Skeletal muscle cell (primary cell): Measurements from ENCODE around the gene PIK3CB.
"Not testable (repeated sequence)": the region's sequence is repeated elsewhere in the genome, so short reads cannot be mapped to it uniquely, and the experiment has no call there.

Experiments
- DNase-seq: peaks from one replicate; pipeline ENCODE4 v3.0.0-alpha.2; 2010; ENCODE audit warnings: low read depth
- H3K4me3 ChIP-seq: 2 replicates; pipeline ENCODE4 v1.5.1; 2011; ENCODE audit warnings: low read depth, mild to moderate bottlenecking, control low read depth, low read length, moderate library complexity

The PIK3CB gene

GRCh38 chr3:138694287-138695007 lies 140.3 kb downstream of the PIK3CB start:
- no peak overlapping the region for H3K4me3 ChIP-seq
- peak; percentile 96 for DNase-seq

GRCh38 chr3:138692152-138692551 lies 142.6 kb downstream of the PIK3CB start:
- no peak overlapping the region for H3K4me3 ChIP-seq
- no peak for DNase-seq

- DNase-seq: no peak
- no peak overlapping the region for H3K4me3 ChIP-seq
These were observed 143.4 kb downstream of the PIK3CB start for GRCh38 chr3:138691351-138691750.

- no peak overlapping the region for H3K4me3 ChIP-seq
- no peak for DNase-seq
These were observed 144.7 kb downstream of the PIK3CB start for GRCh38 chr3:138690036-138690435.

GRCh38 chr3:138688871-138689299 lies 145.8 kb downstream of the PIK3CB start:
- DNase-seq: no peak
- H3K4me3 ChIP-seq: no peak overlapping the region

GRCh38 chr3:138687236-138687635 lies 147.5 kb downstream of the PIK3CB start:
- DNase-seq: no peak

GRCh38 chr3:138686771-138687221 lies 147.9 kb downstream of the PIK3CB start:
- H3K4me3 ChIP-seq: no peak overlapping the region
- peak; percentile 88 for DNase-seq

More at GRCh38 chr3:138687236-138687635, 147.5 kb downstream of the PIK3CB start:
- H3K4me3 ChIP-seq: no peak overlapping the region

- no peak for DNase-seq
- no peak overlapping the region for H3K4me3 ChIP-seq
These were observed 150.3 kb downstream of the PIK3CB start for GRCh38 chr3:138684396-138684795.

GRCh38 chr3:138682648-138683047 lies 152.1 kb downstream of the PIK3CB start:
- no peak overlapping the region for H3K4me3 ChIP-seq
- no peak for DNase-seq

GRCh38 chr3:138681463-138682220 lies 153.1 kb downstream of the PIK3CB start:
- no peak for DNase-seq
- H3K4me3 ChIP-seq: no peak overlapping the region

- H3K4me3 ChIP-seq, DNase-seq: not testable (repeated sequence)
These were observed 153.8 kb downstream of the PIK3CB start for GRCh38 chr3:138680974-138681373.

GRCh38 chr3:138678874-138679392 lies 155.8 kb downstream of the PIK3CB start:
- DNase-seq: no peak

GRCh38 chr3:138678086-138678485 lies 156.6 kb downstream of the PIK3CB start:
- DNase-seq: no peak
- H3K4me3 ChIP-seq: no peak overlapping the region

More at GRCh38 chr3:138678874-138679392, 155.8 kb downstream of the PIK3CB start:
- no peak overlapping the region for H3K4me3 ChIP-seq

GRCh38 chr3:138675393-138675792 lies 159.3 kb downstream of the PIK3CB start:
- DNase-seq: no peak
- no peak overlapping the region for H3K4me3 ChIP-seq

- no peak overlapping the region for H3K4me3 ChIP-seq
- DNase-seq: peak; percentile 47
These were observed 160.8 kb downstream of the PIK3CB start for GRCh38 chr3:138673641-138674530.

- DNase-seq: no peak
These were observed 164.3 kb downstream of the PIK3CB start for GRCh38 chr3:138670407-138670806.

GRCh38 chr3:138668107-138668506 lies 166.6 kb downstream of the PIK3CB start:
- no peak for DNase-seq

More at GRCh38 chr3:138670407-138670806, 164.3 kb downstream of the PIK3CB start:
- H3K4me3 ChIP-seq: no peak overlapping the region

GRCh38 chr3:138657508-138657907 lies 177.2 kb downstream of the PIK3CB start:
- DNase-seq: no peak
- H3K4me3 ChIP-seq: no peak overlapping the region

More at GRCh38 chr3:138668107-138668506, 166.6 kb downstream of the PIK3CB start:
- H3K4me3 ChIP-seq: no peak overlapping the region

- no peak for DNase-seq
- no peak overlapping the region for H3K4me3 ChIP-seq
These were observed 181.2 kb downstream of the PIK3CB start for GRCh38 chr3:138653567-138653966.
